Sigmoid colon (tissue), 7 donors: ENCODE measurements around the gene ACOX2. TPM values are rescaled to one million over a fixed set of nuclear protein-coding genes. Genes with fewer than 3 reads are reported as not detected.

Source experiments
- DNase-seq: peaks from one replicate; pipeline ENCODE4 v3.0.0-alpha.2; 2019
- H3K27ac ChIP-seq, 4 donors: fragments of 200-600 bp; sonication (generic); one replicate each; pipeline ENCODE4 v1.5.1; 2016 to 2019; ENCODE audit warnings: mild to moderate bottlenecking in 1 of 4
- H3K27me3 ChIP-seq, 3 donors: fragments of 200-600 bp; sonication (generic); one replicate each; pipeline ENCODE4 v1.5.1; 2019; ENCODE audit warnings: mild to moderate bottlenecking in 1 of 3
- H3K36me3 ChIP-seq, 4 donors: fragments of 200-600 bp; sonication (generic); one replicate each; pipeline ENCODE4 v1.5.1; 2016 to 2019
- H3K4me1 ChIP-seq, 4 donors: fragments of 200-600 bp; sonication (generic); one replicate each; pipeline ENCODE4 v1.5.1; 2017 to 2019
- H3K4me3 ChIP-seq, 4 donors: fragments of 200-600 bp; sonication (generic); one replicate each; pipeline ENCODE4 v1.5.1; 2017 to 2019; ENCODE audit warnings: mild to moderate bottlenecking in 2 of 4, moderate library complexity in 1 of 4
- H3K9me3 ChIP-seq, 4 donors: fragments of 200-600 bp in 3 of 4; sonication (generic) in 3 of 4; one replicate each; pipeline versions ENCODE4 v1.5.1 to v1.6.1; 2013 to 2019
- CTCF ChIP-seq, 4 experiments: fragments of 450-650 bp in 3 of 4; fragments of 200-600 bp in 1 of 4; IDR thresholded peaks; one replicate each; pipeline ENCODE4 v1.5.1; 2016 to 2019; ENCODE audit warnings: antibody characterized with exemption in 4 of 4, mild to moderate bottlenecking in 3 of 4, moderate library complexity in 2 of 4
- EP300 ChIP-seq, 4 donors: sonication (generic); formaldehyde crosslinking; IDR thresholded peaks; one replicate each; pipeline ENCODE4 v1.6.1; 2017; ENCODE audit warnings: antibody characterized with exemption in 4 of 4
- POLR2A ChIP-seq, 2 donors: fragments of 450-650 bp; IDR thresholded peaks; one replicate each; pipeline ENCODE4 v1.6.1; 2016; ENCODE audit warnings: antibody characterized with exemption in 2 of 2, mild to moderate bottlenecking in 2 of 2, moderate library complexity in 2 of 2
- POLR2AphosphoS5 ChIP-seq, 4 donors: sonication (generic); formaldehyde crosslinking; IDR thresholded peaks; one replicate each; pipeline ENCODE4 v1.6.1; 2017; ENCODE audit warnings: antibody characterized with exemption in 4 of 4
- WGBS, 2 donors: extraction: QIAGEN DNeasy Blood & Tissue Kit; methylation state at CpG; one replicate each; pipeline ENCODE4 v1.1.7; 2013; 5-methylcytosine and 5-hydroxymethylcytosine counted together
- intact Hi-C: fragments of 100-400 bp; cut with DNase I; formaldehyde crosslinking; loops from one replicate; pipeline ENCODE4 v1.15.1; 2023
- polyA plus RNA-seq, 3 donors: library from polyadenylated mRNA; stranded (reverse); fragments of 200-250 nt; gene quantifications; one replicate each; pipeline ENCODE4 v1.2.3, GENCODE V29; 2013
- total RNA-seq, 4 donors: library from RNA; depleted of rRNA; stranded (reverse); fragments of >200 nt; gene quantifications; one replicate each; pipeline ENCODE4 v1.1.0, GENCODE V29; 2016
- donor health status: healthy with polysubstance abuse.
- donor health status: Bipolar disorder and iron deficiency.
- donor health status: healthy.

ACOX2 gene
- total and polyA plus RNA-seq, 7 donors = 6.9 to 35.8 (median 26.0) TPM

- no peak for TF ChIP-seq CTCF (IDR thresholded peaks at IDR 0.05)
- no peak for TF ChIP-seq POLR2A (IDR thresholded peaks at IDR 0.05)
- no peak for TF ChIP-seq POLR2AphosphoS5 (IDR thresholded peaks at IDR 0.05)
- no peak for TF ChIP-seq EP300 (IDR thresholded peaks at IDR 0.05)
- peaks cover 0 to 14% (median 9%) of the 10 kb centered on the region in 4 donors for H3K4me1 ChIP-seq
- H3K27me3 ChIP-seq = no peaks in the 10 kb centered on the region
- 74% methylated on average over 6 of the region's 6 CpGs for WGBS, 2 donors
- H3K9me3 ChIP-seq = no peaks in the 10 kb centered on the region
- peak overlapping the region; percentile 9 to 37 (median 35) for H3K4me3 ChIP-seq
- no peak for DNase-seq
- H3K27ac ChIP-seq = peak overlapping the region; percentile 59 to 73 (median 68)
- intact Hi-C loops = no loop called here
- H3K36me3 ChIP-seq = no peaks in the 10 kb centered on the region
Observed at GRCh38 chr3:58576716-58577115, 39.7 kb upstream of the ACOX2 start.

- Histone ChIP-seq H3K36me3 (no peaks in the 10 kb centered on the region), H3K4me1 (peaks cover 0 to 14% (median 9%) of the 10 kb centered on the region in 4 donors), H3K9me3 (no peaks in the 10 kb centered on the region), H3K27ac (peak overlapping the region; percentile 59 to 73 (median 68)), H3K27me3 (no peaks in the 10 kb centered on the region), H3K4me3 (peak overlapping the region in 3 of 4 donors; percentile 34 to 37 (median 36))
- 53 to 60% methylated on average over 8 of the region's 8 CpGs for whole genome bisulfite sequencing, 2 donors
- intact Hi-C loops = no loop called here
- peak; percentile 18 for DNase-seq
- no peak for TF ChIP-seq POLR2A (IDR thresholded peaks at IDR 0.05)
- TF ChIP-seq CTCF (IDR thresholded peaks at IDR 0.05) = no peak
- TF ChIP-seq EP300 (IDR thresholded peaks at IDR 0.05) = no peak
- no peak for TF ChIP-seq POLR2AphosphoS5 (IDR thresholded peaks at IDR 0.05)
Observed at GRCh38 chr3:58575971-58576652, 39.1 kb upstream of the ACOX2 start.

GRCh38 chr3:58574682-58575081, 37.7 kb upstream of the ACOX2 start:
- intact Hi-C loops = no loop called here
- no peak for DNase-seq
- Histone ChIP-seq H3K27ac (peak overlapping the region in 1 of 4 donors; percentile 73), H3K4me1 (peaks cover 0 to 14% (median 9%) of the 10 kb centered on the region in 4 donors), H3K9me3 (no peaks in the 10 kb centered on the region), H3K27me3 (no peaks in the 10 kb centered on the region), H3K4me3 (no peak overlapping the region), H3K36me3 (no peaks in the 10 kb centered on the region)
- WGBS, 2 donors = 90 to 92% methylated on average over 4 of the region's 4 CpGs
- TF ChIP-seq POLR2A (IDR thresholded peaks at IDR 0.05) (no peak), CTCF (IDR thresholded peaks at IDR 0.05) (no peak), EP300 (IDR thresholded peaks at IDR 0.05) (no peak), POLR2AphosphoS5 (IDR thresholded peaks at IDR 0.05) (no peak)

GRCh38 chr3:58574106-58574505, 37.1 kb upstream of the ACOX2 start:
- peak overlapping the region in 1 of 4 donors; percentile 73 for H3K27ac ChIP-seq

More at GRCh38 chr3:58574106-58574505, 37.1 kb upstream of the ACOX2 start:
- intact Hi-C loops = no loop called here
- DNase-seq = no peak
- Histone ChIP-seq H3K27me3 (no peaks in the 10 kb centered on the region), H3K4me1 (peaks cover 0 to 14% (median 9%) of the 10 kb centered on the region in 4 donors), H3K9me3 (no peaks in the 10 kb centered on the region), H3K36me3 (no peaks in the 10 kb centered on the region), H3K4me3 (no peak overlapping the region)
- no peak for TF ChIP-seq CTCF (IDR thresholded peaks at IDR 0.05)
- no peak for TF ChIP-seq POLR2A (IDR thresholded peaks at IDR 0.05)
- 88 to 90% methylated on average over 3 of the region's 3 CpGs for WGBS, 2 donors
